Subcutaneous abdominal adipose tissue (tissue), 5 donors: ENCODE measurements around the gene PPARA.

Experiments used
- H3K27ac ChIP-seq: one replicate; pipeline ENCODE4 v1.7.0; 2013; ENCODE audit warnings: low read depth, mild to moderate bottlenecking, inconsistent platforms, low read length, moderate library complexity
- H3K27me3 ChIP-seq, 5 donors: one replicate each; pipeline ENCODE4 v1.7.0; 2013; ENCODE audit warnings: low read length in 5 of 5, inconsistent platforms in 1 of 5; ENCODE audit not compliant: control insufficient read depth in 5 of 5, insufficient read depth in 4 of 5
- H3K36me3 ChIP-seq, 5 donors: one replicate each; pipeline ENCODE4 v1.7.0; 2013; ENCODE audit warnings: low read length in 5 of 5; ENCODE audit not compliant: control insufficient read depth in 5 of 5, insufficient read depth in 5 of 5
- H3K4me1 ChIP-seq, 5 donors: one replicate each; pipeline ENCODE4 v1.7.0; 2013; ENCODE audit warnings: low read length in 5 of 5, mild to moderate bottlenecking in 3 of 5, moderate library complexity in 1 of 5; ENCODE audit not compliant: control insufficient read depth in 5 of 5, insufficient read depth in 5 of 5
- H3K4me3 ChIP-seq, 5 donors: one replicate each; pipeline ENCODE4 v1.7.0; 2013; ENCODE audit warnings: low read length in 5 of 5, low read depth in 1 of 5
- H3K9ac ChIP-seq, 5 donors: one replicate each; pipeline ENCODE4 v1.7.0; 2013; ENCODE audit warnings: low read length in 5 of 5, mild to moderate bottlenecking in 4 of 5, moderate library complexity in 3 of 5
- H3K9me3 ChIP-seq, 5 donors: one replicate each; pipeline ENCODE4 v1.7.0; 2013; ENCODE audit warnings: low read length in 5 of 5; ENCODE audit not compliant: control insufficient read depth in 5 of 5
- donor health status: healthy.
- donor health status: healthy.
- donor health status: healthy.
- donor health status: healthy.
- donor health status: healthy.

PPARA gene

DNA sequence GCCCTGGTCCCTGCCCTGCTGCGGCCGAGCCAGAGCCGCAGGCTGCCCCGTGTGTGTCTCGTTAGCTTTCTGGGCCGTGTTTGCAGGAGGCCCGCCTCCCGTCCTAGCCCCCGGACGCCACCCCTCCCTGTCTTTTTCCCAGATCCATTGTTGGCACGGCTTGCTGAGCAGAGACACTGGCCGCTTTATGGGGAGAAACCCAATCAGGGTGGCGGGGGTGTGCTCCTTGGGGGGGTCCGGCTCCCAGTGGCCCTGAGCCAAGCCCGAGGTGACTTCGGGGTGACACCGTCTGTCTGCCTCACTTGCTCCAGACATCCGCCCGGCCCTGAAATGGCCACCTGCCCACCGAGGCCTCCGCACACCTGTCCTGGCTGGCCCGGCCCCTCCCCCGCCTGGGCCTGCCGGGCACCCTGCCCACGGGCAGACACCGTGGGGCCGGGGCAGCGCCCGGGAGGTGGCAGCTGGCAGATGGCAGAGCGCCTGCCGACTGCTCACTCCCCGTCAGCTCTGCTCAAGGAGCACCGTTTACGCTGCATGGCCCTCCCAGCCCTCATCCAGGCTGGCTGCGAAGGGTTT is 43.1 kb upstream of the PPARA start:
- Histone ChIP-seq H3K4me3 (no peak overlapping the region), H3K9me3 (no peaks in the 10 kb centered on the region), H3K9ac (peak overlapping the region in 2 of 5 donors; percentile 37 to 66), H3K27ac (peak overlapping the region; percentile 86), H3K4me1 (peaks cover 24 to 99% (median 98%) of the 10 kb centered on the region in 5 donors), H3K36me3 (peaks cover 0 to 92% (median 68%) of the 10 kb centered on the region in 5 donors), H3K27me3 (no peaks in the 10 kb centered on the region)

DNA sequence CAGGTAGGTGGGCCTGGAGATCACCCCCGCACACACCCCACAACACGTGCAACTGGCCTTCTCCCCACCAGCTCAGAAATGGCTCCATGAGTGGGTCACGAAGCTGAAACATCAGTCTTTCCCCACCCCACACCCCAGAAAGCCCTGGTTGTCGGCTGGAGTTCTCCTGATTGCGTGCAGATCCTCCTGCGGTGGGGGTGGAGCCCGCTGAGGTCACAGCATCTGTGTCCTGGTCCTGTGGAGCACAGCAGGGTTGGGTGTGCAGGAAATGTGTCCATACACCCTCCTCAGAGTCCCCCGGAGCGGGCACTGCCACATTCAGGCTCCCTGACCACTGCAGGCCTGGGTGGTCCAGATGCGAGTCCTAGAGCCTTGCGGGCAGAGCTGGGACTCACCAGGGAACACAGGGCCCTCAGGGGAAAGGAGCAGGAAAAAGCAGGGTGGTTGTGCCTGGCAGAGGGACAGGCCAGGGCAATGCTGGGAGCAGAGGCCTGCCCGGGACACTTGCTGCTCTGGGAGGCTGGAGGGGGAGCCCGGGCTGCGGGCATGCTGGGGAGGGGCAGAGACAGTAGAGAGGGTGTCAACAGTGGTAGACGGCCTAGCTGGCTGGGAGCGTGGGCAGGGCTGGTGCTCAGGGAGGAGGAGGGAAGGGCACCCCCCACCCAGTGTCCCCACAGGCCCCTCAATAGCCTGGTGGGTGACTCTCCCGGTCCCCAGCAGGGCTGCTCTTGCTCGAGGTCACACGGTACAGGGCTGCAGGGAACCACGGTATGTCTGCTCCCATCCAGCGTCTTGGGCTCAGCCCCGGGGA is 42.4 kb upstream of the PPARA start:
- peak overlapping the region; percentile 86 for H3K27ac ChIP-seq
- no peaks in the 10 kb centered on the region for H3K27me3 ChIP-seq
- peaks cover 22 to 99% (median 98%) of the 10 kb centered on the region in 5 donors for H3K4me1 ChIP-seq
- peaks cover 0 to 92% (median 68%) of the 10 kb centered on the region in 5 donors for H3K36me3 ChIP-seq
- H3K9me3 ChIP-seq = no peaks in the 10 kb centered on the region
- H3K4me3 ChIP-seq = no peak overlapping the region
- peak overlapping the region in 2 of 5 donors; percentile 37 to 66 for H3K9ac ChIP-seq

DNA sequence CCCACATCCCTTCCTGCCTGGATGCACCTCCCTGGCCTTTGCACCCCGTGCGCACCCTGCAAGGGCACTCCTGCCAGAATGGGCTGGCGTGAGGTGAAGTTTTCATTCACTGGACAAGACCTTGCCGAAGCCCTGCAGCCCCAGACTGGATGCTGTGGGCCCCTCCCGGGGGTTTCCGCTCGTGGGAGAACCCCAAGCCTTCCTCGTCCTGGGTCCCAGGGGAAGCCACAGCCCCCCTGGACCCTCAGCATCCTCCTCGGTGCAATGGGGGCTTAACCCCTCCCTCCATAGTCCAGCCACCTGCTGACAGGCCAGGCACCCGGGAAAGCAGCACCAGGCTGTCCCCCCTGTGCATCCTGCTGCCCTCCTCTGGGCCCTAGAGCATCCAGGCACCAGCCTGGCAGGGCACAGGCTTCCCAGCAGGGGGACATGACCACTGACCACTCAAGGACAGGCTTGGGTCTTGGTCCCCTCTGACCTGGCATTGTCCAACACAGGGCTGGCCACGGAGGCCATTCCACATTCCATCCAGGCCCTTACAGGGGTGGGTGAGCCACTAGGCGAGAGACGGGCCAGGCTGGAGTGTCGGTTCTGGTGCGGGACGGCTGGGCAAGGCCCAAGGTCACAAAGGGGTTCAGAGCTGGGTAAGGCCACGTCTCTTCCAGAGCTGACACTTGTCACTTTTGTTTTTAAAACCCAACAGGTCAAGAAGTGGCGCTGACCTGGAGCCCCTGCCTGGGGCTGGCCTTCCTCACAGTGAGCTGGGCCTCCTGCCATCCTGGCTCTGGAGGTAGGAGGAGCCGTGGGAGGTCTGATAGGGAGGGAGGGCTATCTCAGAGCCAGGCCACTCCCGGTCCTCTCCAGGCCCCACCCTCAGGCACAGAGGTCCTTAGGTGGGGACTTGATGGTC is 41.5 kb upstream of the PPARA start:
- Histone ChIP-seq H3K9me3 (no peaks in the 10 kb centered on the region), H3K27ac (peak overlapping the region; percentile 77), H3K36me3 (peaks cover 0 to 91% (median 67%) of the 10 kb centered on the region in 5 donors), H3K4me3 (no peak overlapping the region), H3K27me3 (no peaks in the 10 kb centered on the region), H3K4me1 (peaks cover 22 to 99% (median 98%) of the 10 kb centered on the region in 5 donors), H3K9ac (peak overlapping the region in 1 of 5 donors; percentile 4)

DNA sequence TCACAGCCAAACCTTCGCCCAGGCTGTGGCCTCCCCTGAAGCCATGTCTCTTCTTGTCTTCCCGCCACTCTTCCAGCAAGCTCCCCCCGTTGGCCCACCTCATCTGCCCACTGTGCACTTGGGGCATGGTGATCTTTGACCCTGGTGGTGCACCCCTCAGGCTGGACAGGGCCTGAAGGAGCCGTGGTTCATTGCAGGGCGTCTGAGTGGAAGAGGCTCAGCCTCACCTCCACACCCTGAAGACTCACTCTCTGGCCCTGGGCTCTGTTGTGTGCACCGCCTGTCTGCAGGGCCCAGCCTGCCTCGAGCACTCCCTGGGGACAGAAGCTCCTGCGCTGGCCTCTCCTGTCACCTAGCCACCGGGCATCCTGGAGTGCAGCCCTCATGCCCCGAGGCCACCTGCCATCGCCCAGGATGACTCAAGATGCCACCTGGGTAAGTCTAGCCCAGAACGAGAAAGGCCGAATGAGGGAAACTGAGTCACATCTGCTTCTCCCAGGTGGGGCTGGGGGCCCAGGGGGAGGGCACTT is 40.8 kb upstream of the PPARA start:
- H3K27me3 ChIP-seq = no peaks in the 10 kb centered on the region
- no peaks in the 10 kb centered on the region for H3K9me3 ChIP-seq
- H3K9ac ChIP-seq = peak overlapping the region in 1 of 5 donors; percentile 52
- no peak overlapping the region for H3K4me3 ChIP-seq
- peaks cover 22 to 99% (median 97%) of the 10 kb centered on the region in 5 donors for H3K4me1 ChIP-seq
- peak overlapping the region; percentile 77 for H3K27ac ChIP-seq
- peaks cover 0 to 93% (median 72%) of the 10 kb centered on the region in 5 donors for H3K36me3 ChIP-seq

DNA sequence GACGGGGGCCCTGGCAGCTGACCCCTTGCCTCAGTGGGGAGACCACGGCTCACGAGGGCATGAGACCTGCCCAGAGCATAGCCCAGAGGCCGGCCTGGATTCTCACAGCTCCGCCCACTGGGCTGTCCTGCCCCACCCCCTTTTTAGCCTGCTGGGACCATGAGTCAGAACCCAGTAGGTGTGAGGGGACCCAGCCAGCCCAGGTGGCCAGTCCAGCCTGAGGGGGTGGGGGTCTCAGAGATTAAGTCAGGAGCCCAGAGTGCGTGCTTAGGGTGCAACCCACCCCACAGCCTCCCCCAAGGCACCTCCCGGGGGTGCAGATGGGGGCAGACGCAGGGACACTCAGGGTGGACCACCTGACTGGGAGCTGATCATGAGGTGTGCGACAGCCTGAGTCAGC is 40.1 kb upstream of the PPARA start:
- Histone ChIP-seq H3K27ac (peak overlapping the region; percentile 77), H3K9me3 (no peaks in the 10 kb centered on the region), H3K9ac (peak overlapping the region in 1 of 5 donors; percentile 53), H3K4me1 (peaks cover 22 to 99% (median 97%) of the 10 kb centered on the region in 5 donors), H3K4me3 (no peak overlapping the region), H3K27me3 (no peaks in the 10 kb centered on the region), H3K36me3 (peaks cover 0 to 91% (median 72%) of the 10 kb centered on the region in 5 donors)

DNA sequence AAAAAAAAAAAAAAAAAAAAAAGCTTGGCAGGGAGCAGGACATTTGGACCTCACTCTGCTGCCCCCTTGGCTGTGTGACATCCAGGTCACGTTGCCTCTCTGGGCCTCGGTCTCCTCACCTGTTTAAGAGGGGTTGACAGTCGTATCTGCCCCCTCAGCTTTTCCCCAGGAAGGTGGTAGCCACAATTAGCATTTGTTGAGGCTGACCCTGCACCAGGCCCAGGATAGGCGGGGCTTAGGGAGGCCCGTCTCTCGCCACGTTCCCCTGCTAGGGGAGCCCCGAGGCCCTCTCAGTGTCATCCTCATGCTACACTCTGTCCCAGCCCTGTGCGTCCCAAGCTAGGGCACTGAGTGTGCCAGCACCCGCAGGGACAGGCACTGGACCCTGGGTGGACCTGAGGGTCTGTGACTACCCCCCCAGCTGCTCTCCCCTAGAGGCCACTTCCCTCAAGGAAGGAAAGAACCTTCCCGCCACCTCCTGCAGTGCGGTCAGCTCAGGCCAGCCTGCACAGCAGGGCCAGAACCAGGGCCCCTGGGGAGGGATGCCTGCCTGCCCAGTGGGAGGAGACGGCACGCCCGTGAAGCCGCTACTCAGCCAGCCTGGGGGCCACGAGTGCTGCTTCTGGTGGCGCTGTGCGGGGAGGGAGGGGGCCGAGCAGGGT is 38.5 kb upstream of the PPARA start:
- H3K27ac ChIP-seq = peak overlapping the region; percentile 77
- no peaks in the 10 kb centered on the region for H3K9me3 ChIP-seq
- no peaks in the 10 kb centered on the region for H3K27me3 ChIP-seq
- H3K9ac ChIP-seq = peak overlapping the region in 2 of 5 donors; percentile 4 to 54
- H3K4me1 ChIP-seq = peaks cover 11 to 96% (median 95%) of the 10 kb centered on the region in 5 donors
- peaks cover 0 to 80% (median 62%) of the 10 kb centered on the region in 5 donors for H3K36me3 ChIP-seq
- no peak overlapping the region for H3K4me3 ChIP-seq

DNA sequence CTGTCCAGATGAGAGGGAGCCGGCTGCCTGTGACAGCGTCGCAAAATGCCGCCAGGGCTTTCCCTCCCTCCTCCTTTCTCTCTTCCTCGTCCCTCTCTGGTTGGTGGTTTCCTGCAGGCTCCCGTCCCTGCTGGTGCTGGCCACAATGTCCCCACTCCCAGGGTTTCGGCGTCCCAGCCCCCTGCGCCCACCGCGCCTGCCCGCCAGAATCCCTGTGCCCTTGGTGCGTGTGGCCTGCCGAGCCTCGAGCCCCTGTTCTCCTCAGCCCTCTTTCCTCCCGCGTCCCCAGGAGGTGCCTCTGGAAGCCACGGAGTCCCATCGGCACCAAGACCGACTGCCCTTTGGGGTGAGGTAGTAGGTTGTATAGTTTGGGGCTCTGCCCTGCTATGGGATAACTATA is 37.9 kb upstream of the PPARA start:
- H3K9ac ChIP-seq = peak overlapping the region in 1 of 5 donors; percentile 53
- H3K4me1 ChIP-seq = peaks cover 10 to 91% (median 91%) of the 10 kb centered on the region in 5 donors

DNA sequence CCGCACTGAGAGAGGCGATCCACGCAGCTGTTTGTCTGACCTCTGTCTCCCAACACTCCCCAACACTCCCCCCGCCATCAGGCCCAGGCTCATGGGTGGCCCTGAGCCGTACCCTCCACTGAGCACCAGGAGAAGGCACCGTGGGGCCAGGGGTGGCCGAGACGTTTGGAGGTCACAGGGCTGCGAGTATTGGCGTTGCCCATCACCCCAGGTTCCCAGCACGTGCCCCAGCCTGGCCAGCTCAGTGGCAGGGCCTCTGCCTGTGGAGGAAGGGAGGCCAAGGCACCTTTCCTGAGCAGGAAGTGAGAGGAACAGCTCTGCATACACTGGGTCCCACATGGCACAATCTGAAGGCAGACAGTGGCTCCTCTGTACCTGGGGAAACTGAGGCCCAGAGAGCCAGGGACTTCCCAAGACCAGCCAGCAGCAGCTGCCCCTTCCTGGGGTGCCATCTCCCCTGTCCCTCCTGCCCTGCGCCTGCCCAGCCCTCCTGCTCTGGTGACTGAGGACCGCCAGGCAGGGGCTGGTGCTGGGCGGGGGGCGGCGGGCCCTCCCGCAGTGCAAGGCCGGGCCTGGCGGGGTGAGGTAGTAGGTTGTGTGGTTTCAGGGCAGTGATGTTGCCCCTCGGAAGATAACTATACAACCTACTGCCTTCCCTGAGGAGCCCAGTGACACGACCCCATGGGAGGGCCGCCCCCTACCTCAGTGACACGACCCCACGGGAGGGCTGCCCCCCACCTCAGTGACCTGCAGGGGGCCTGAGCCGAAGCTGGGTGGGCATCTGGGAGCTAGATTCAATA is 37.0 kb upstream of the PPARA start:
- peak overlapping the region; percentile 77 for H3K27ac ChIP-seq
- peak overlapping the region in 1 of 5 donors; percentile 53 for H3K9ac ChIP-seq
- H3K4me1 ChIP-seq = peaks cover 9 to 82% (median 81%) of the 10 kb centered on the region in 5 donors

More for the DNA sequence above, 37.9 kb upstream of the PPARA start:
- Histone ChIP-seq H3K27me3 (no peaks in the 10 kb centered on the region), H3K4me3 (no peak overlapping the region), H3K36me3 (peaks cover 0 to 73% (median 56%) of the 10 kb centered on the region in 5 donors), H3K9me3 (no peaks in the 10 kb centered on the region), H3K27ac (peak overlapping the region; percentile 77)

More for the DNA sequence above, 37.0 kb upstream of the PPARA start:
- Histone ChIP-seq H3K27me3 (no peaks in the 10 kb centered on the region), H3K36me3 (peaks cover 0 to 64% (median 52%) of the 10 kb centered on the region in 5 donors), H3K9me3 (no peaks in the 10 kb centered on the region), H3K4me3 (no peak overlapping the region)
